ENCODE data around the gene MAN1B1. TPM values are rescaled to one million over a fixed set of nuclear protein-coding genes. Genes with fewer than 3 reads are reported as not detected.

The MAN1B1 gene
- polyA plus RNA-seq, 2 of the 4 experiments (the other 2 are of a cell fraction): 31.7 to 48.6 TPM

DNA sequence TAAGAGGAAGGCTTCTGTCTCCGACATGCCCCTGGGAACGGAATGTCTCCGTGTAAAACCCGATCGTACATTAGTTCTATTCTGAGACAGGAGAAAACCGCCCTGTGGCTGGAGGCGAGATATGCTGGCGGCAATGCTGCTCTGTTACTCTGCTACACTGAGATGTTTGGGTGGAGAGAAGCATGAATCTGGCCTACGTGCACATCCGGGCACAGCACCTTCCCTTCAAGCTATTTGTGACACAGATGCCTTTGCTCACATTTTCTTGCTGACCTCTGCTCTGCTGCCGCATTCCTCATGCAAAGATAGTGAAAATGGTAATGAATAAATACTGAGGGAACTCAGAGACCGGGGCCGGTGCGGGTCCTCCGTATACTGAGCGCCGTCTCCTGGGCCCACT is 29.9 kb downstream of the MAN1B1 start:
- no peaks in the 10 kb centered on the region for H3K9me3 ChIP-seq
- DNase-seq (ENCODE audit: low read depth in 1 of 2, low spot score in 1 of 2) (no peak), FAIRE-seq (no peak), ATAC-seq (no peak)
- TF ChIP-seq JUNB (IDR thresholded peaks at IDR 0.05) (no peak), ESRRA (IDR thresholded peaks at IDR 0.05; ENCODE audit: borderline replicate concordance, low read length) (no peak), TP53 (CRISPR knock-in tag; IDR thresholded peaks at IDR 0.05) (no peak), EHF (CRISPR knock-in tag; IDR thresholded peaks at IDR 0.05) (no peak), HOXB13 (CRISPR knock-in tag; IDR thresholded peaks at IDR 0.05; ENCODE audit: low read depth) (no peak), EHMT2 (IDR thresholded peaks at IDR 0.05; ENCODE audit: low read depth) (no peak), SREBF2 (IDR thresholded peaks at IDR 0.05) (no peak), GATA3 (IDR thresholded peaks at IDR 0.05; ENCODE audit: borderline replicate concordance) (no peak), RFX5 (IDR thresholded peaks at IDR 0.05) (no peak), KDM1A (IDR thresholded peaks at IDR 0.05; ENCODE audit: low read depth) (no peak), ZSCAN20 (CRISPR knock-in tag; IDR thresholded peaks at IDR 0.05) (no peak), CEBPB (IDR thresholded peaks at IDR 0.05) (no peak)
- TF ChIP-seq, protein P1, sequence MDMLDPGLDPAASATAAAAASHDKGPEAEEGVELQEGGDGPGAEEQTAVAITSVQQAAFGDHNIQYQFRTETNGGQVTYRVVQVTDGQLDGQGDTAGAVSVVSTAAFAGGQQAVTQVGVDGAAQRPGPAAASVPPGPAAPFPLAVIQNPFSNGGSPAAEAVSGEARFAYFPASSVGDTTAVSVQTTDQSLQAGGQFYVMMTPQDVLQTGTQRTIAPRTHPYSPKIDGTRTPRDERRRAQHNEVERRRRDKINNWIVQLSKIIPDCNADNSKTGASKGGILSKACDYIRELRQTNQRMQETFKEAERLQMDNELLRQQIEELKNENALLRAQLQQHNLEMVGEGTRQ (IDR thresholded peaks at IDR 0.05): no peak
- TF ChIP-seq, protein P2, sequence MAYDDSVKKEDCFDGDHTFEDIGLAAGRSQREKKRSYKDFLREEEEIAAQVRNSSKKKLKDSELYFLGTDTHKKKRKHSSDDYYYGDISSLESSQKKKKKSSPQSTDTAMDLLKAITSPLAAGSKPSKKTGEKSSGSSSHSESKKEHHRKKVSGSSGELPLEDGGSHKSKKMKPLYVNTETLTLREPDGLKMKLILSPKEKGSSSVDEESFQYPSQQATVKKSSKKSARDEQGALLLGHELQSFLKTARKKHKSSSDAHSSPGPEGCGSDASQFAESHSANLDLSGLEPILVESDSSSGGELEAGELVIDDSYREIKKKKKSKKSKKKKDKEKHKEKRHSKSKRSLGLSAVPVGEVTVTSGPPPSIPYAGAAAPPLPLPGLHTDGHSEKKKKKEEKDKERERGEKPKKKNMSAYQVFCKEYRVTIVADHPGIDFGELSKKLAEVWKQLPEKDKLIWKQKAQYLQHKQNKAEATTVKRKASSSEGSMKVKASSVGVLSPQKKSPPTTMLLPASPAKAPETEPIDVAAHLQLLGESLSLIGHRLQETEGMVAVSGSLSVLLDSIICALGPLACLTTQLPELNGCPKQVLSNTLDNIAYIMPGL (CRISPR knock-in tag; IDR thresholded peaks at IDR 0.05; ENCODE audit: borderline replicate concordance): no peak
- TF ChIP-seq, protein P3, sequence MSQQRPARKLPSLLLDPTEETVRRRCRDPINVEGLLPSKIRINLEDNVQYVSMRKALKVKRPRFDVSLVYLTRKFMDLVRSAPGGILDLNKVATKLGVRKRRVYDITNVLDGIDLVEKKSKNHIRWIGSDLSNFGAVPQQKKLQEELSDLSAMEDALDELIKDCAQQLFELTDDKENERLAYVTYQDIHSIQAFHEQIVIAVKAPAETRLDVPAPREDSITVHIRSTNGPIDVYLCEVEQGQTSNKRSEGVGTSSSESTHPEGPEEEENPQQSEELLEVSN (IDR thresholded peaks at IDR 0.05; ENCODE audit: borderline replicate concordance, low read depth): no peak
- peaks cover 7% of the 10 kb centered on the region; the same call in 2 of the 3 replicates for H3K4me1 ChIP-seq
- ChIA-PET CTCF (interaction anchor here (0.6 to 10.8 kb wide), 5 partner anchors 49 to 372 kb away, joined by 3 to 113 read pairs (median 4); partner anchors contain the start of genes CYSRT1, RNF208 and RNF224), POLR2A (no interaction called here)
- H3K4me3 ChIP-seq: no peak overlapping the region
- no peak overlapping the region for H3K27ac ChIP-seq
- H3K4me2 ChIP-seq: no peak overlapping the region
- WGBS (ENCODE audit: missing lambda C conversion rate): 90% methylated on average over 17 of the region's 17 CpGs

DNA sequence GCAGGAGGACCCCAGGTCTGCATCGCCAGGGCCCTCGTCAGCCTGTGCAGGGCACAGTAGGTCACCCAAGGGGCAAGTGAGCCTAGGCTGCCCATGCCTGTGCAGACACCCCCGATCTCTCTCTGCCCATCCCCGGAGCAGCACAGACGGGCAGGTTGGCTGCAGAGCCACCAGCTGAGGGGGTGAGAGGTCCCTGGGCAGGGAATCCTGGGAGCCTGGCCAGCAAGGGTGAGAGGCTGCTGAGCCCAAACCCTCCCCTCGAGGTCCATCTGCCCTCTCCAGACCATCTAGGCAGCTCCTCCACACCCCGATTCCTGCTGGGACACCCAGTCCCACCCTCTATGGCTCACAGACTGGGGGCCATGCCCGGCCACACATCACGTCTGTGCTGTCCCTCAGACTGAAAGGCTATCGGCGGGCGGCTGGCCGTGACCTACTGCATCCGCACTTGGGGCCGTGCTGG is 30.5 kb downstream of the MAN1B1 start:
- FAIRE-seq (no peak), ATAC-seq (no peak), DNase-seq (ENCODE audit: low read depth in 1 of 2, low spot score in 1 of 2) (no peak)
- Histone ChIP-seq H3K27ac (no peak overlapping the region), H3K4me2 (no peak overlapping the region), H3K4me3 (no peak overlapping the region), H3K4me1 (peaks cover 13% of the 10 kb centered on the region; the same call in 2 of the 3 replicates), H3K9me3 (no peaks in the 10 kb centered on the region)
- TF ChIP-seq, protein P1 (IDR thresholded peaks at IDR 0.05): no peak
- no peak for TF ChIP-seq SREBF2 (IDR thresholded peaks at IDR 0.05)
- no peak for TF ChIP-seq POLR2A (IDR thresholded peaks at IDR 0.05; ENCODE audit: low read length)
- TF ChIP-seq RNF2 (IDR thresholded peaks at IDR 0.05; ENCODE audit: borderline replicate concordance, low read depth): no peak
- TF ChIP-seq PHF8 (IDR thresholded peaks at IDR 0.05; ENCODE audit: borderline replicate concordance, low read depth): no peak
- TF ChIP-seq SMC3 (IDR thresholded peaks at IDR 0.05): no peak
- TF ChIP-seq EP300 (IDR thresholded peaks at IDR 0.05): no peak
- TF ChIP-seq, protein P4, sequence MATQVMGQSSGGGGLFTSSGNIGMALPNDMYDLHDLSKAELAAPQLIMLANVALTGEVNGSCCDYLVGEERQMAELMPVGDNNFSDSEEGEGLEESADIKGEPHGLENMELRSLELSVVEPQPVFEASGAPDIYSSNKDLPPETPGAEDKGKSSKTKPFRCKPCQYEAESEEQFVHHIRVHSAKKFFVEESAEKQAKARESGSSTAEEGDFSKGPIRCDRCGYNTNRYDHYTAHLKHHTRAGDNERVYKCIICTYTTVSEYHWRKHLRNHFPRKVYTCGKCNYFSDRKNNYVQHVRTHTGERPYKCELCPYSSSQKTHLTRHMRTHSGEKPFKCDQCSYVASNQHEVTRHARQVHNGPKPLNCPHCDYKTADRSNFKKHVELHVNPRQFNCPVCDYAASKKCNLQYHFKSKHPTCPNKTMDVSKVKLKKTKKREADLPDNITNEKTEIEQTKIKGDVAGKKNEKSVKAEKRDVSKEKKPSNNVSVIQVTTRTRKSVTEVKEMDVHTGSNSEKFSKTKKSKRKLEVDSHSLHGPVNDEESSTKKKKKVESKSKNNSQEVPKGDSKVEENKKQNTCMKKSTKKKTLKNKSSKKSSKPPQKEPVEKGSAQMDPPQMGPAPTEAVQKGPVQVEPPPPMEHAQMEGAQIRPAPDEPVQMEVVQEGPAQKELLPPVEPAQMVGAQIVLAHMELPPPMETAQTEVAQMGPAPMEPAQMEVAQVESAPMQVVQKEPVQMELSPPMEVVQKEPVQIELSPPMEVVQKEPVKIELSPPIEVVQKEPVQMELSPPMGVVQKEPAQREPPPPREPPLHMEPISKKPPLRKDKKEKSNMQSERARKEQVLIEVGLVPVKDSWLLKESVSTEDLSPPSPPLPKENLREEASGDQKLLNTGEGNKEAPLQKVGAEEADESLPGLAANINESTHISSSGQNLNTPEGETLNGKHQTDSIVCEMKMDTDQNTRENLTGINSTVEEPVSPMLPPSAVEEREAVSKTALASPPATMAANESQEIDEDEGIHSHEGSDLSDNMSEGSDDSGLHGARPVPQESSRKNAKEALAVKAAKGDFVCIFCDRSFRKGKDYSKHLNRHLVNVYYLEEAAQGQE (IDR thresholded peaks at IDR 0.05): no peak
- TF ChIP-seq KDM5A (IDR thresholded peaks at IDR 0.05): no peak
- no peak for TF ChIP-seq TFCP2L1 (CRISPR knock-in tag; IDR thresholded peaks at IDR 0.05)
- TF ChIP-seq, protein P5, sequence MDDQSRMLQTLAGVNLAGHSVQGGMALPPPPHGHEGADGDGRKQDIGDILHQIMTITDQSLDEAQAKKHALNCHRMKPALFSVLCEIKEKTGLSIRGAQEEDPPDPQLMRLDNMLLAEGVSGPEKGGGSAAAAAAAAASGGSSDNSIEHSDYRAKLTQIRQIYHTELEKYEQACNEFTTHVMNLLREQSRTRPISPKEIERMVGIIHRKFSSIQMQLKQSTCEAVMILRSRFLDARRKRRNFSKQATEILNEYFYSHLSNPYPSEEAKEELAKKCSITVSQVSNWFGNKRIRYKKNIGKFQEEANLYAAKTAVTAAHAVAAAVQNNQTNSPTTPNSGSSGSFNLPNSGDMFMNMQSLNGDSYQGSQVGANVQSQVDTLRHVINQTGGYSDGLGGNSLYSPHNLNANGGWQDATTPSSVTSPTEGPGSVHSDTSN (IDR thresholded peaks at IDR 0.05): no peak
- no peak for TF ChIP-seq NFE2L2 (conservative IDR thresholded peaks at IDR 0.05; ENCODE audit: low read length)
- TF ChIP-seq, protein P6, sequence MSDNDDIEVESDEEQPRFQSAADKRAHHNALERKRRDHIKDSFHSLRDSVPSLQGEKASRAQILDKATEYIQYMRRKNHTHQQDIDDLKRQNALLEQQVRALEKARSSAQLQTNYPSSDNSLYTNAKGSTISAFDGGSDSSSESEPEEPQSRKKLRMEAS (IDR thresholded peaks at IDR 0.05): no peak
- no peak for TF ChIP-seq ZSCAN20 (CRISPR knock-in tag; IDR thresholded peaks at IDR 0.05)
- WGBS (ENCODE audit: missing lambda C conversion rate): 89% methylated on average over 15 of the region's 15 CpGs
- ChIA-PET POLR2A (no interaction called here), CTCF (interaction anchor here (0.6 to 10.8 kb wide), 10 partner anchors 10 to 373 kb away, joined by 3 to 113 read pairs (median 5); partner anchors contain the start of genes CYSRT1, RNF208, RNF224 and TPRN)
